GM12872 (cell line): ENCODE results near the gene MAU2.

Experiments used
- TF ChIP-seq, protein P1 (sequence below): IDR thresholded peaks from 3 replicates; pipeline ENCODE4 v1.5.1; 2011; ENCODE audit warnings: low read depth, mild to moderate bottlenecking, low read length, moderate library complexity; ENCODE audit not compliant: insufficient read depth

Gene MAU2

GRCh38 chr19:19296953-19297689 is 23.5 kb upstream of the MAU2 start:
- TF ChIP-seq, protein P1, sequence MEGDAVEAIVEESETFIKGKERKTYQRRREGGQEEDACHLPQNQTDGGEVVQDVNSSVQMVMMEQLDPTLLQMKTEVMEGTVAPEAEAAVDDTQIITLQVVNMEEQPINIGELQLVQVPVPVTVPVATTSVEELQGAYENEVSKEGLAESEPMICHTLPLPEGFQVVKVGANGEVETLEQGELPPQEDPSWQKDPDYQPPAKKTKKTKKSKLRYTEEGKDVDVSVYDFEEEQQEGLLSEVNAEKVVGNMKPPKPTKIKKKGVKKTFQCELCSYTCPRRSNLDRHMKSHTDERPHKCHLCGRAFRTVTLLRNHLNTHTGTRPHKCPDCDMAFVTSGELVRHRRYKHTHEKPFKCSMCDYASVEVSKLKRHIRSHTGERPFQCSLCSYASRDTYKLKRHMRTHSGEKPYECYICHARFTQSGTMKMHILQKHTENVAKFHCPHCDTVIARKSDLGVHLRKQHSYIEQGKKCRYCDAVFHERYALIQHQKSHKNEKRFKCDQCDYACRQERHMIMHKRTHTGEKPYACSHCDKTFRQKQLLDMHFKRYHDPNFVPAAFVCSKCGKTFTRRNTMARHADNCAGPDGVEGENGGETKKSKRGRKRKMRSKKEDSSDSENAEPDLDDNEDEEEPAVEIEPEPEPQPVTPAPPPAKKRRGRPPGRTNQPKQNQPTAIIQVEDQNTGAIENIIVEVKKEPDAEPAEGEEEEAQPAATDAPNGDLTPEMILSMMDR = no peak

- TF ChIP-seq, protein P1 = no peak
Measured at GRCh38 chr19:19297759-19298158, 22.9 kb upstream of the MAU2 start.

- TF ChIP-seq, protein P1 = no peak
Measured at GRCh38 chr19:19300613-19301012, 20.0 kb upstream of the MAU2 start.

GRCh38 chr19:19303411-19303810 is 17.2 kb upstream of the MAU2 start:
- TF ChIP-seq, protein P1 = no peak

GRCh38 chr19:19304186-19304965 is 16.3 kb upstream of the MAU2 start:
- TF ChIP-seq, protein P1 = no peak

DNA sequence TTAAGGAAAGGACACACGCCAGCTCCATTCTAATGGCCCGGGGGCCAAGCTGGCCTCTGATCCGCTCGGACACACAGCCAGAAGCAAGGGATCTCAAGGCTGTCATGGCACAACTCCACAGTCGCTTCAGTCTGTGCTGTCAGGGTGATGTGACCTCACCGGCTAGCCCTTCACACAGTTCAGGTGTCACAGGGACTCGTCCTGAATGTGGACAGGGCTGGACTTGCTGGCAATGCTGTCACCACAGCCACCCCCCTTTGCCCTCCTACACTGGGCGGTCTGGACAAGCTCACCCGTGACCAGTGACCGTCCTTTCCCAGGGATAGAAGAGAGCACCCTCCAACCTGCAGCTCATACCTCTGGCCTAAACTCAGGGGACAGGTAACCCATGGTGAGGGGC is 15.6 kb upstream of the MAU2 start:
- TF ChIP-seq, protein P1 = no peak

- TF ChIP-seq, protein P1 = no peak
Measured at GRCh38 chr19:19305696-19306095, 14.9 kb upstream of the MAU2 start.
